Esophagus squamous epithelium (tissue), 5 donors: ENCODE results near the gene NLRC5. TPM values are rescaled to one million over a fixed set of nuclear protein-coding genes. Genes with fewer than 3 reads are reported as not detected.

Experiments used
- DNase-seq: peaks from one replicate; lab custom pipeline; 2025; lab: John Stamatoyannopoulos, UW
- H3K27ac ChIP-seq, 4 donors: fragments of 200-600 bp; sonication (generic); one replicate each; pipeline ENCODE4 v1.5.1; 2016 to 2019; ENCODE audit warnings: mild to moderate bottlenecking in 1 of 4
- H3K27me3 ChIP-seq, 4 donors: fragments of 200-600 bp; sonication (generic); 1 replicate in 3 of 4; 2 replicates in 1 of 4; pipeline versions ENCODE4 v1.5.1 to v1.6.0; 2017 to 2021; ENCODE audit warnings: antibody characterized with exemption in 1 of 4
- H3K36me3 ChIP-seq, 3 donors: fragments of 200-600 bp; sonication (generic); one replicate each; pipeline ENCODE4 v1.5.1; 2016 to 2019
- H3K4me1 ChIP-seq, 3 donors: fragments of 200-600 bp; sonication (generic); one replicate each; pipeline ENCODE4 v1.5.1; 2017 to 2019
- H3K4me3 ChIP-seq, 4 donors: fragments of 200-600 bp; sonication (generic); 1 replicate in 3 of 4; 2 replicates in 1 of 4; pipeline ENCODE4 v1.5.1; 2016 to 2019; ENCODE audit warnings: mild to moderate bottlenecking in 2 of 4, moderate library complexity in 1 of 4
- H3K9me3 ChIP-seq, 3 donors: fragments of 200-600 bp; sonication (generic); one replicate each; pipeline ENCODE4 v1.5.1; 2016 to 2019
- POLR2A ChIP-seq, 4 donors: fragments of 450-650 bp; IDR thresholded peaks; one replicate each; pipeline ENCODE4 v1.6.1; 2017; ENCODE audit warnings: antibody characterized with exemption in 4 of 4, mild to moderate bottlenecking in 4 of 4, moderate library complexity in 3 of 4
- WGBS, 2 donors: methylation state at CpG; one replicate each; pipeline ENCODE4 v1.1.5; 2018; 5-methylcytosine and 5-hydroxymethylcytosine counted together
- intact Hi-C: fragments of 100-400 bp; cut with DNase I; formaldehyde crosslinking; loops from one replicate; pipeline ENCODE4 v1.15.0; 2022
- total RNA-seq, 4 donors: library from RNA; depleted of rRNA; stranded (reverse); fragments of >200 nt; gene quantifications; one replicate each; pipeline ENCODE4 v1.1.0, GENCODE V29; 2016
- TF ChIP-seq, protein P1 (sequence below), 6 experiments: fragments of 450-650 bp in 4 of 6; fragments of 200-600 bp in 2 of 6; sonication (generic) in 2 of 6; IDR thresholded peaks; one replicate each; pipeline ENCODE4 v1.5.1; 2016 to 2019; ENCODE audit warnings: antibody characterized with exemption in 6 of 6, mild to moderate bottlenecking in 4 of 6, moderate library complexity in 4 of 6
- donor health status: DM: yes; HTN: yes; CAD: no.

The NLRC5 gene
- total RNA-seq, 4 donors from 2014 or later = 7.7 to 25.2 (median 14.1) TPM

DNA sequence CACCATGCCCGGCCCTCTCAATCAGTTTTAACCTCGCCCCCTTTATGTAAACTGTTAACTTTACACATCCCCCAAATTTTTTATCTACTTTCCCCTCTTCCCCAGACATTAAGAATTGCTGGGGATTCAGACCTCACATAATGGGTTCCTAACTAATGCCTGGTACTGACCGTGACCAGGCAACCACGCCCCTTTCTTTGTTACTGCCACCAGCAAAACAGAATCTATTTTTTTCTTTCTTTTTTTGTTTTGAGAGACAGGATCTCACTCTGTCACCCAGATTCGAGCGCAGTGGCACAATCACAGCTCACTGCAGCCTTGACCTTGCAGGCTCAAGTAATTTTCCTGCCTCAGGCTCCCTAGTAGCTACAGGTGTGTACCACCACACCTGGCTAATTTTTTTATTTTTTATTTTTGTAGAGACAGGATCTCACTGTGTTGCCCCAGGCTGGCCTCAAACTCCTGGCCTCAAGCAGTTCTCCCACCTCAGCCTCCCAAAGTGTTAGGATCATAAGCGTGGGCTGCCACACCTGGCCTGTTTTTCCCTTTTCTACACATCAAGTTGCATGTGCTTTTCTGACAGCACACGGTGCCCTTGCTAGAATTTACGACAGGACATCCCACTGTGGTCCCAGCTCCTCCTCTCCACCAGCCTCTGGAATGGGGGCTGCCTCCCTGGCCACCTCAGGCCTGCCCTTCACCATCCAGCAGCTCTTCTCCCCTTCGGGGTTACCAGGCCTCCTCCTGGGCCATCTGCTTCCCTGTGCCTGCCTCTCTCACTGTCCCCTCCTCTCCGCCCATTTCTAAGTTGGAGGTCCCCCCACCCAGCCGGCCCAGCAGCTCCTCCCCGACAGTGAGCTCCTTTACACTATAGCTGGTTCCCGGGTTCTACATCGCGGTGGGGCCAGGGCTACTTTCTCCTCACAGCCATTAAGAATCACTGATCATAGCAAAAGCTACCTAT lies 113.8 kb downstream of the NLRC5 start:
- intact Hi-C loops = no loop called here
- no peak overlapping the region for H3K27ac ChIP-seq
- H3K36me3 ChIP-seq = no peaks in the 10 kb centered on the region
- H3K27me3 ChIP-seq = no peaks in the 10 kb centered on the region
- H3K9me3 ChIP-seq = no peaks in the 10 kb centered on the region
- H3K4me3 ChIP-seq = no peak overlapping the region
- TF ChIP-seq POLR2A (IDR thresholded peaks at IDR 0.05) = no peak
- TF ChIP-seq, protein P1, sequence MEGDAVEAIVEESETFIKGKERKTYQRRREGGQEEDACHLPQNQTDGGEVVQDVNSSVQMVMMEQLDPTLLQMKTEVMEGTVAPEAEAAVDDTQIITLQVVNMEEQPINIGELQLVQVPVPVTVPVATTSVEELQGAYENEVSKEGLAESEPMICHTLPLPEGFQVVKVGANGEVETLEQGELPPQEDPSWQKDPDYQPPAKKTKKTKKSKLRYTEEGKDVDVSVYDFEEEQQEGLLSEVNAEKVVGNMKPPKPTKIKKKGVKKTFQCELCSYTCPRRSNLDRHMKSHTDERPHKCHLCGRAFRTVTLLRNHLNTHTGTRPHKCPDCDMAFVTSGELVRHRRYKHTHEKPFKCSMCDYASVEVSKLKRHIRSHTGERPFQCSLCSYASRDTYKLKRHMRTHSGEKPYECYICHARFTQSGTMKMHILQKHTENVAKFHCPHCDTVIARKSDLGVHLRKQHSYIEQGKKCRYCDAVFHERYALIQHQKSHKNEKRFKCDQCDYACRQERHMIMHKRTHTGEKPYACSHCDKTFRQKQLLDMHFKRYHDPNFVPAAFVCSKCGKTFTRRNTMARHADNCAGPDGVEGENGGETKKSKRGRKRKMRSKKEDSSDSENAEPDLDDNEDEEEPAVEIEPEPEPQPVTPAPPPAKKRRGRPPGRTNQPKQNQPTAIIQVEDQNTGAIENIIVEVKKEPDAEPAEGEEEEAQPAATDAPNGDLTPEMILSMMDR (IDR thresholded peaks at IDR 0.05) = no peak
- H3K4me1 ChIP-seq = peaks cover 0 to 31% (median 0%) of the 10 kb centered on the region in 3 donors
- no peak for DNase-seq
- 81 to 85% methylated on average over 14 to 16 of the region's 16 CpGs for WGBS, 2 donors

DNA sequence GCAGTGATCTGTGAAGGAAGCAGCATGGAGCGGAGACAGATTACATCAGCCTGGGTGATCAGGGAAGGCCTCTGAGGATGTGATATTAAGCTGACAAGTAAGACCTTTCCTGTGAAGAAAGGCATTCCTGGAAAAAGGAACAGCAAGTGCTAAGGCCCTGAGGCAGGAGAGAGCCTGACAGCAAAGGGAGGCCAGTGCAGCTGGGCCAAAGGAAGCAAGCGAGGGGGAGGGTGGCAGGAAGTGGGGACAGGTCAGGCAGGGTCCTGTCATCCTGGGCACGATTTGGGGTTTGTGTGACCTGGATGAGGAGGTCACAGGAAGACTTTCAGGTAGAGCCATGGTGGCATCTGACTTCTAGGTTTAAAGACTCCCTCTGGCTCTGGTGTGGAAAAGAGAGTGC lies 115.3 kb downstream of the NLRC5 start:
- TF ChIP-seq, protein P1 (IDR thresholded peaks at IDR 0.05) = no peak
- no peak for TF ChIP-seq POLR2A (IDR thresholded peaks at IDR 0.05)
- no peak for DNase-seq
- intact Hi-C loops = no loop called here
- Histone ChIP-seq H3K36me3 (no peaks in the 10 kb centered on the region), H3K9me3 (no peaks in the 10 kb centered on the region), H3K4me3 (no peak overlapping the region), H3K27me3 (no peaks in the 10 kb centered on the region), H3K4me1 (peaks cover 0 to 30% (median 0%) of the 10 kb centered on the region in 3 donors), H3K27ac (no peak overlapping the region)
- WGBS, 2 donors = 58 to 68% methylated on average over 3 of the region's 3 CpGs

DNA sequence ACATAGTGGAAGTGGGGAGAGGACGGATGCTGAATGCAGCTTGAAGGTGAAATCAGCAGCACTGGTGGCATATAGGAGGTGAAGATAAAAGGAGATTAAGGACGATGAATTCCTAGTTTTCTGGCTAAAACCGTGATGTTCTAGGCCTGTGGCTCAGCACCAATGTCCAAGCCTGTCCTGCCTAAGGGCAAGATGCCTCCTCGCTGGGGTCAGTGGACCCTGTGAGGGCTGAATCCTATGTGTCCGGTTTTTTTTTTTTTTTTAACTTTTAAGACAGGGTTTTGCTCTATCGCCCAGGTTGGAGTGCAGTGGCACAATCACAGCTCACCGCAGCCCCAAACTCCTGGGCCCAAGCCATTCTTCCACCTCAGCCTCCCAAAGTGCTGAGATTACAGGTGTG lies 115.8 kb downstream of the NLRC5 start:
- intact Hi-C loops = no loop called here
- H3K36me3 ChIP-seq = no peaks in the 10 kb centered on the region
- H3K4me3 ChIP-seq = no peak overlapping the region
- TF ChIP-seq, protein P1 (IDR thresholded peaks at IDR 0.05) = no peak
- TF ChIP-seq POLR2A (IDR thresholded peaks at IDR 0.05) = no peak
- H3K27me3 ChIP-seq = no peaks in the 10 kb centered on the region
- no peaks in the 10 kb centered on the region for H3K9me3 ChIP-seq
- no peak overlapping the region for H3K27ac ChIP-seq
- DNase-seq = no peak
- WGBS, 2 donors = 87 to 90% methylated on average over 7 of the region's 7 CpGs
- H3K4me1 ChIP-seq = peaks cover 0 to 25% (median 0%) of the 10 kb centered on the region in 3 donors

DNA sequence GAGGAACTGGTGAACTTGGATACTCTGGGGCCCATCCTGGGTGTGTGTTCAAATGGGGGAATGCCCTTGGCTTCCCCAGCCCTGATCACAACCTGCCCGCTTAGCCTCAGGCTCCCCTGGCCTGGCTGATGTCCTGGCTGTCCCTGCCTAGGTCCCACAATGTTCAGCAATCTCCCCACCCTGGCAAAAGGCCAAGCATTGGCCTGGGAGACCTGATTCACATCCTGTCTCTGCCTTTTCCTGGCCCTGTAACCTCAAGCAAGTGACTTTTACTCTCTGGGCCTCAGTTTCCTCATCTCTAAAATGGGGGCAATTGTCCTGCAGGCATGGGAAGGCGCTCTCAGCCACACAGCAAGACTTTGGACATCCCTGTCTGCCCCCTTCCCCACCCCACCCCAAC lies 117.4 kb downstream of the NLRC5 start:
- intact Hi-C loops = no loop called here
- Histone ChIP-seq H3K4me3 (no peak overlapping the region), H3K9me3 (no peaks in the 10 kb centered on the region), H3K27me3 (no peaks in the 10 kb centered on the region), H3K4me1 (peaks cover 0 to 24% (median 0%) of the 10 kb centered on the region in 3 donors), H3K27ac (no peak overlapping the region), H3K36me3 (no peaks in the 10 kb centered on the region)
- WGBS, 2 donors = 83 to 93% methylated on average over 1 to 2 of the region's 2 CpGs
- DNase-seq = no peak
- TF ChIP-seq, protein P1 (IDR thresholded peaks at IDR 0.05) = no peak
- no peak for TF ChIP-seq POLR2A (IDR thresholded peaks at IDR 0.05)

DNA sequence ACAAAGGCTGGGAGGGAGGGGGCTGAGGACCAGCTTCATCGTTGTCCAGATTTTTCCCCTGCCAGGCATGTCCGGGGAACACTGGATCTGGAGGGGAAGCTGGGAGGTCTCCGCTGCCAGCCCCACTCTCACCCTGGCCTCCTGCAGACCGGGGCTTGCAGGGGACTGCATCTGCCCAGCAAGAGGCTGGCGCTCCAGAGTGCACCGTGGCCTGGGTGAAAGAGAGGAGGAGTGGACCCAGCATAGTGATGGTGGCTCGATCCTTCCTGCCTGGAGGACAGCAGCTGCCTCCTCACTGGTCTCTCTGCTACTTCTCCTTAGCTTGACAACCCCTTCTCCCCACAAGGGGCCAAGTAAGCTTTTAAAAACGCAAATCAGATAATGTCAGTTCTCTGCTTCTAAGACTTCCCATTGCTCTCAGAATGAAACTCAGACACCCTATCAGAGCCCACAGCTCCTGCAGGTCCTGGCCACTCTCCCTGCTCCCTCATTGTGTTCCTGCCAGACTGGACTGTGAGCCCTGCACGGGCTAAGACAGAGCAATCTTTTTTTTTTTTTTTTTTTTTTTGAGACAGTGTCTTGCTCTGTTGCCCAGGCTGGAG lies 118.1 kb downstream of the NLRC5 start:
- no peak overlapping the region for H3K27ac ChIP-seq
- TF ChIP-seq, protein P1 (IDR thresholded peaks at IDR 0.05) = no peak
- TF ChIP-seq POLR2A (IDR thresholded peaks at IDR 0.05) = no peak

More for the DNA sequence above, 118.1 kb downstream of the NLRC5 start:
- WGBS, 2 donors = 75 to 79% methylated on average over 7 to 8 of the region's 9 CpGs
- peaks cover 0 to 24% (median 0%) of the 10 kb centered on the region in 3 donors for H3K4me1 ChIP-seq
- no peak overlapping the region for H3K4me3 ChIP-seq
- no peak for DNase-seq
- no peaks in the 10 kb centered on the region for H3K9me3 ChIP-seq
- intact Hi-C loops = no loop called here
- no peaks in the 10 kb centered on the region for H3K36me3 ChIP-seq
- no peaks in the 10 kb centered on the region for H3K27me3 ChIP-seq
